Bronchial epithelial cell (primary cell): Measurements from ENCODE around the gene RBM18. TPM values are rescaled to one million over a fixed set of nuclear protein-coding genes. Genes with fewer than 3 reads are reported as not detected.
A peak's percentile ranks its signal among the peaks of the same experiment; 100 is the strongest.

Experiments used
- DNase-seq: peaks from one replicate; pipeline ENCODE4 v3.0.0-alpha.2; 2010; ENCODE audit warnings: low read depth
- FAIRE-seq: peaks from 2 replicates; lab custom pipeline; 2011; peaks lifted over from hg19 to GRCh38; lab: Jason Lieb, UNC
- H3K27me3 ChIP-seq: 2 replicates; pipeline ENCODE4 v1.5.1; 2011; ENCODE audit warnings: low read length; ENCODE audit not compliant: control insufficient read depth, insufficient read depth
- H3K36me3 ChIP-seq: 2 replicates; pipeline ENCODE4 v1.5.1; 2011; ENCODE audit warnings: low read length; ENCODE audit not compliant: control insufficient read depth, insufficient read depth
- H3K4me3 ChIP-seq: 2 replicates; pipeline ENCODE4 v1.5.1; 2011; ENCODE audit warnings: mild to moderate bottlenecking, low read depth, low read length, control low read depth
- total RNA-seq: library from RNA; depleted of rRNA; stranded (reverse); fragments of >200 nt; gene quantifications from 2 replicates; pipeline ENCODE4 v1.2.1, GENCODE V29; 2014
- TF ChIP-seq, protein P1 (sequence below): IDR thresholded peaks from 2 replicates; pipeline ENCODE4 v1.5.1; 2011; ENCODE audit warnings: mild to moderate bottlenecking, moderate library complexity, low read length, control low read depth, inconsistent platforms; ENCODE audit not compliant: insufficient read depth, severe bottlenecking

RBM18 gene, protein sequence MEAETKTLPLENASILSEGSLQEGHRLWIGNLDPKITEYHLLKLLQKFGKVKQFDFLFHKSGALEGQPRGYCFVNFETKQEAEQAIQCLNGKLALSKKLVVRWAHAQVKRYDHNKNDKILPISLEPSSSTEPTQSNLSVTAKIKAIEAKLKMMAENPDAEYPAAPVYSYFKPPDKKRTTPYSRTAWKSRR
- total RNA-seq, result 8.4 and 9.5 TPM in 2 replicates

- Histone ChIP-seq H3K4me3 (peak within 1 kb of the TSS; percentile 76), H3K27me3 (no peaks in the 10 kb centered on the region), H3K36me3 (peaks cover 1% of the 10 kb centered on the region)
- TF ChIP-seq, protein P1, sequence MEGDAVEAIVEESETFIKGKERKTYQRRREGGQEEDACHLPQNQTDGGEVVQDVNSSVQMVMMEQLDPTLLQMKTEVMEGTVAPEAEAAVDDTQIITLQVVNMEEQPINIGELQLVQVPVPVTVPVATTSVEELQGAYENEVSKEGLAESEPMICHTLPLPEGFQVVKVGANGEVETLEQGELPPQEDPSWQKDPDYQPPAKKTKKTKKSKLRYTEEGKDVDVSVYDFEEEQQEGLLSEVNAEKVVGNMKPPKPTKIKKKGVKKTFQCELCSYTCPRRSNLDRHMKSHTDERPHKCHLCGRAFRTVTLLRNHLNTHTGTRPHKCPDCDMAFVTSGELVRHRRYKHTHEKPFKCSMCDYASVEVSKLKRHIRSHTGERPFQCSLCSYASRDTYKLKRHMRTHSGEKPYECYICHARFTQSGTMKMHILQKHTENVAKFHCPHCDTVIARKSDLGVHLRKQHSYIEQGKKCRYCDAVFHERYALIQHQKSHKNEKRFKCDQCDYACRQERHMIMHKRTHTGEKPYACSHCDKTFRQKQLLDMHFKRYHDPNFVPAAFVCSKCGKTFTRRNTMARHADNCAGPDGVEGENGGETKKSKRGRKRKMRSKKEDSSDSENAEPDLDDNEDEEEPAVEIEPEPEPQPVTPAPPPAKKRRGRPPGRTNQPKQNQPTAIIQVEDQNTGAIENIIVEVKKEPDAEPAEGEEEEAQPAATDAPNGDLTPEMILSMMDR, result no peak
- FAIRE-seq (no peak), DNase-seq (peak; percentile 78)
Observed at GRCh38 chr9:122264360-122265148, at the start of gene RBM18, which contains the start of gene MRRF. TSS of gene RBM18 (minus strand) at chr9:122264840. CDS start at chr9:122261492, 3,348 bp downstream. TSS of gene MRRF (plus strand) at chr9:122264882. CDS start at chr9:122270892, 6,010 bp downstream.

DNA sequence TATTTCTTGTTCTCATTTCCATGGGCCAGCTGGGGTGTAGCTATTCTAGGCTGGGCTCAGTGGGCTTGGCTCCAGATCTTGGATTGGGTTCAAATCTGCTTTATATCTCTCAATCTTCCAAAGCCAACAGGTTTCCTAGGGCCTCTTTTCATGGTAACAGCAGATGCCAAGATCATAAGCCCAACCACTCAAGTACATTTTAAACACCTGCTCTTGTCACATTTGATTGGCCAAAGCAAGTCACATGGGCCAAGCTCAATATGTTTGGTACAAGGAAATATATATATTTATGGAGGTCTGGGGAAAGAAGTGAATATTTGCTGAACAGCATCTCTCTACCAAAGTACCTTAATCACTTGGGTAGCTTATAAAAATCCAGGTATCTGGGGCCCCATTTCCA lies 49.5 kb upstream of the RBM18 start:
- peaks cover 17% of the 10 kb centered on the region for H3K36me3 ChIP-seq
- TF ChIP-seq, protein P1, result no peak
- DNase-seq, result no peak

GRCh38 chr9:122309861-122310260 lies 45.2 kb upstream of the RBM18 start:
- FAIRE-seq (no peak), DNase-seq (no peak)
- no peaks in the 10 kb centered on the region for H3K27me3 ChIP-seq
- TF ChIP-seq, protein P1, result no peak
- peaks cover 20% of the 10 kb centered on the region for H3K36me3 ChIP-seq
- H3K4me3 ChIP-seq, result no peak overlapping the region

More for the DNA sequence above, 49.5 kb upstream of the RBM18 start:
- Histone ChIP-seq H3K4me3 (no peak overlapping the region), H3K27me3 (no peaks in the 10 kb centered on the region)
- FAIRE-seq, result no peak

- TF ChIP-seq, protein P1, result no peak
- peaks cover 15% of the 10 kb centered on the region for H3K36me3 ChIP-seq
Observed at GRCh38 chr9:122307925-122308324, 43.3 kb upstream of the RBM18 start.

DNA sequence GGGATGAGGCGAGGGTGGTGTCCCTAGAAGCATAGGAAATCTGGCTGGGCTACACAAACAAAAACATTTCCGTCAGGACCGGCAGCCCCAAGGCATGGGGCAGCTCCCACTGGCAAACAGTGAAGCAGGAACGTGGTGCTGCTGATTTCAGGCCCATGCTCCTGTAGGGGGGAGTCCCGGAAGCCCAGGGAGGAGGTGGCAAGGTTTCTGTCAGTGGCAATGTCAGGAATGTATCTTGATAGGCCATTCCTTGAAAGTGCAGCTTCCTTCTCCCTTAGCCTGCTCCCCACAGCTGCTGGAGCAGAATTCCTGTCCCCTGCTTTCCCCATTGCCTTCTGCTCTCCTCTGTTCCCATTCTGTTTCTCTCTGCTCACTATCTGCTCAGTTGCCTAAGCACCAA lies 42.4 kb upstream of the RBM18 start:
- Histone ChIP-seq H3K36me3 (peaks cover 11% of the 10 kb centered on the region), H3K4me3 (no peak overlapping the region), H3K27me3 (no peaks in the 10 kb centered on the region)
- DNase-seq (no peak), FAIRE-seq (no peak)
- TF ChIP-seq, protein P1, result no peak

More at GRCh38 chr9:122307925-122308324, 43.3 kb upstream of the RBM18 start:
- Histone ChIP-seq H3K27me3 (no peaks in the 10 kb centered on the region), H3K4me3 (no peak overlapping the region)
- FAIRE-seq (no peak), DNase-seq (no peak)
